Hepatocyte (in vitro differentiated cells): ENCODE results near the gene F2. TPM values are rescaled to one million over a fixed set of nuclear protein-coding genes. Genes with fewer than 3 reads are reported as not detected.
A peak's percentile ranks its signal among the peaks of the same experiment; 100 is the strongest.

Experiments
- DNase-seq: peaks from one replicate; pipeline ENCODE4 v3.0.0-alpha.2; 2016; ENCODE audit warnings: low spot score
- H2AFZ ChIP-seq: fragments of 200-600 bp; sonication (generic); 2 replicates; pipeline ENCODE4 v1.6.0; 2016; ENCODE audit warnings: antibody characterized with exemption, mild to moderate bottlenecking
- H3K27ac ChIP-seq: fragments of 200-600 bp; sonication (generic); 2 replicates; pipeline ENCODE4 v1.5.1; 2016; ENCODE audit warnings: mild to moderate bottlenecking
- H3K27me3 ChIP-seq: fragments of 200-600 bp; sonication (generic); 2 replicates; pipeline ENCODE4 v1.6.1; 2016
- H3K36me3 ChIP-seq: fragments of 200-600 bp; sonication (generic); replicated peaks from 2 replicates; pipeline ENCODE4 v1.5.1; 2016; ENCODE audit warnings: low read depth; ENCODE audit not compliant: insufficient read depth
- H3K4me1 ChIP-seq: fragments of 200-600 bp; sonication (generic); 2 replicates; pipeline ENCODE4 v1.5.1; 2016; ENCODE audit warnings: mild to moderate bottlenecking, moderate library complexity; ENCODE audit not compliant: insufficient read depth
- H3K4me2 ChIP-seq: fragments of 200-600 bp; sonication (generic); 2 replicates; pipeline ENCODE4 v1.6.0; 2016
- H3K4me3 ChIP-seq: fragments of 200-600 bp; sonication (generic); 2 replicates; pipeline ENCODE4 v1.5.1; 2016; ENCODE audit warnings: mild to moderate bottlenecking
- H3K79me2 ChIP-seq: fragments of 200-600 bp; sonication (generic); 2 replicates; pipeline ENCODE4 v1.6.0; 2017; ENCODE audit warnings: mild to moderate bottlenecking
- H3K9me2 ChIP-seq: fragments of 200-600 bp; sonication (generic); replicated peaks from 2 replicates; pipeline ENCODE4 v1.6.0; 2017; ENCODE audit warnings: mild to moderate bottlenecking; ENCODE audit not compliant: insufficient read depth
- H3K9me3 ChIP-seq: fragments of 200-600 bp; sonication (generic); 2 replicates; pipeline ENCODE4 v1.5.1; 2016; ENCODE audit warnings: low read depth, mild to moderate bottlenecking
- H4K20me1 ChIP-seq: fragments of 200-600 bp; sonication (generic); 2 replicates; pipeline ENCODE4 v1.6.0; 2016; ENCODE audit warnings: mild to moderate bottlenecking; ENCODE audit not compliant: insufficient read depth, poor library complexity, severe bottlenecking
- EZH2 ChIP-seq: fragments of 200-600 bp; sonication (generic); IDR thresholded peaks from 2 replicates; pipeline ENCODE4 v1.6.1; 2016; ENCODE audit warnings: antibody characterized with exemption, mild to moderate bottlenecking, borderline replicate concordance
- EZH2phosphoT487 ChIP-seq: fragments of 200-600 bp; sonication (generic); IDR thresholded peaks from one replicate; pipeline ENCODE4 v1.6.1; 2018; ENCODE audit warnings: antibody characterized with exemption, mild to moderate bottlenecking, low read depth, moderate library complexity; ENCODE audit not compliant: unreplicated experiment, severe bottlenecking
- WGBS: methylation state at CpG from one replicate; pipeline ENCODE4 v1.1.6; 2016; ENCODE audit warnings: low lambda C conversion rate; ENCODE audit errors: missing lambda C conversion rate; 5-methylcytosine and 5-hydroxymethylcytosine counted together
- polyA plus RNA-seq: library from polyadenylated mRNA; unstranded; fragments of >200 nt; fragmentation: Nextera tagmentation; extraction: Ambion mirVana; gene quantifications from 2 replicates; pipeline ENCODE4 v1.2.1, GENCODE V29; 2016
- total RNA-seq: library from RNA; depleted of rRNA; stranded (reverse); fragments of >200 nt; gene quantifications from 2 replicates; pipeline ENCODE4 v1.2.3, GENCODE V29; 2014
- TF ChIP-seq, protein P1 (sequence below): fragments of 200-600 bp; sonication (generic); IDR thresholded peaks from 2 replicates; pipeline ENCODE4 v1.5.1; 2016; ENCODE audit warnings: antibody characterized with exemption, mild to moderate bottlenecking; ENCODE audit not compliant: poor library complexity

F2 gene
- total and polyA plus RNA-seq, 2 experiments from 2014 or later, result 79.7 to 111 TPM

DNA sequence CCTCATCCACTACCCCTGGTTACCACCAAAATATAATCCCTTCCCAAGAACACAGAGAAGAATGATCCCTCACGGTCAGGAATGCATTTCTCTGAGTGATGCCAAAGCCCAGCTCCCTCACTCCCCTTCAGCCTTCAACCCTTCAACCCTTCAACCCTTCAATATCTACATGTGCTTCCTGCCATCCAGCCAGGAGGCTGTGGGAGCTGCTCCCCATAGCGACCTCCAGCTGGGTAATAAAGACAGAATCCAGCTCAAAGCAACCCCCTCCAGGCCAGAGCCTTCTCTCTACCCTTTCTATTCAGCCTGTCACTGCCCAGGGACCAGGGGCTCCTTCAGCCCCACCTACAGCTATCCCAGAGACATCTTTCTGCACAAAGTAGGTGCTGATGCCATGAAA, 21.3 kb upstream of the F2 start:
- no peak for TF ChIP-seq EZH2phosphoT487
- TF ChIP-seq, protein P1, sequence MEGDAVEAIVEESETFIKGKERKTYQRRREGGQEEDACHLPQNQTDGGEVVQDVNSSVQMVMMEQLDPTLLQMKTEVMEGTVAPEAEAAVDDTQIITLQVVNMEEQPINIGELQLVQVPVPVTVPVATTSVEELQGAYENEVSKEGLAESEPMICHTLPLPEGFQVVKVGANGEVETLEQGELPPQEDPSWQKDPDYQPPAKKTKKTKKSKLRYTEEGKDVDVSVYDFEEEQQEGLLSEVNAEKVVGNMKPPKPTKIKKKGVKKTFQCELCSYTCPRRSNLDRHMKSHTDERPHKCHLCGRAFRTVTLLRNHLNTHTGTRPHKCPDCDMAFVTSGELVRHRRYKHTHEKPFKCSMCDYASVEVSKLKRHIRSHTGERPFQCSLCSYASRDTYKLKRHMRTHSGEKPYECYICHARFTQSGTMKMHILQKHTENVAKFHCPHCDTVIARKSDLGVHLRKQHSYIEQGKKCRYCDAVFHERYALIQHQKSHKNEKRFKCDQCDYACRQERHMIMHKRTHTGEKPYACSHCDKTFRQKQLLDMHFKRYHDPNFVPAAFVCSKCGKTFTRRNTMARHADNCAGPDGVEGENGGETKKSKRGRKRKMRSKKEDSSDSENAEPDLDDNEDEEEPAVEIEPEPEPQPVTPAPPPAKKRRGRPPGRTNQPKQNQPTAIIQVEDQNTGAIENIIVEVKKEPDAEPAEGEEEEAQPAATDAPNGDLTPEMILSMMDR, result no peak
- no peak for TF ChIP-seq EZH2
- WGBS, result 72% methylated on average over 2 of the region's 2 CpGs
- H3K79me2 ChIP-seq, result peaks cover 45% of the 10 kb centered on the region
- no peaks in the 10 kb centered on the region for H3K9me2 ChIP-seq
- DNase-seq, result no peak
- H3K36me3 ChIP-seq, result no peaks in the 10 kb centered on the region
- H3K9me3 ChIP-seq, result no peaks in the 10 kb centered on the region
- no peak overlapping the region for H2AFZ ChIP-seq
- peaks cover 18% of the 10 kb centered on the region for H3K4me1 ChIP-seq
- no peak overlapping the region for H3K27ac ChIP-seq
- no peak overlapping the region for H3K4me3 ChIP-seq
- H4K20me1 ChIP-seq, result peaks cover 5% of the 10 kb centered on the region
- H3K4me2 ChIP-seq, result no peak overlapping the region
- no peaks in the 10 kb centered on the region for H3K27me3 ChIP-seq

GRCh38 chr11:46698597-46698996, 20.4 kb upstream of the F2 start:
- H3K4me1 ChIP-seq, result peaks cover 18% of the 10 kb centered on the region
- peaks cover 5% of the 10 kb centered on the region for H4K20me1 ChIP-seq
- H3K36me3 ChIP-seq, result no peaks in the 10 kb centered on the region
- DNase-seq, result no peak
- H2AFZ ChIP-seq, result no peak overlapping the region
- H3K27me3 ChIP-seq, result no peaks in the 10 kb centered on the region
- H3K27ac ChIP-seq, result no peak overlapping the region
- peaks cover 53% of the 10 kb centered on the region for H3K79me2 ChIP-seq
- 91% methylated on average over 1 of the region's 1 CpG for WGBS
- TF ChIP-seq EZH2, result no peak
- TF ChIP-seq, protein P1, result no peak
- no peak for TF ChIP-seq EZH2phosphoT487
- H3K9me3 ChIP-seq, result no peaks in the 10 kb centered on the region
- peak overlapping the region; percentile 82 for H3K4me2 ChIP-seq
- no peaks in the 10 kb centered on the region for H3K9me2 ChIP-seq
- no peak overlapping the region for H3K4me3 ChIP-seq

GRCh38 chr11:46700241-46701077, 18.6 kb upstream of the F2 start, which contains the start of the genes ARHGAP1 and ZNF408:
Gene ARHGAP1, minus strand, starts transcription at chr11:46700619. Its CDS starts 4,512 bp downstream, at chr11:46696107.
Gene ZNF408, plus strand, starts transcription at chr11:46701031. Its CDS starts 17 bp downstream, at chr11:46701048.
- H3K4me2 ChIP-seq, result peak within 1 kb of the TSS; percentile 96
- peaks cover 53% of the 10 kb centered on the region for H3K79me2 ChIP-seq
- H3K27me3 ChIP-seq, result no peaks in the 10 kb centered on the region
- under 1% methylated on average over 30 of the region's 44 CpGs for WGBS
- peak within 1 kb of the TSS; percentile 81 for H3K4me3 ChIP-seq
- DNase-seq, result peak; percentile 100
- no peaks in the 10 kb centered on the region for H3K36me3 ChIP-seq
- no peak for TF ChIP-seq EZH2phosphoT487
- peak within 1 kb of the TSS; percentile 96 for H2AFZ ChIP-seq
- no peaks in the 10 kb centered on the region for H3K9me3 ChIP-seq
- H3K4me1 ChIP-seq, result peaks cover 18% of the 10 kb centered on the region
- H4K20me1 ChIP-seq, result peaks cover 5% of the 10 kb centered on the region
- no peaks in the 10 kb centered on the region for H3K9me2 ChIP-seq
- peak within 1 kb of the TSS; percentile 98 for H3K27ac ChIP-seq

DNA sequence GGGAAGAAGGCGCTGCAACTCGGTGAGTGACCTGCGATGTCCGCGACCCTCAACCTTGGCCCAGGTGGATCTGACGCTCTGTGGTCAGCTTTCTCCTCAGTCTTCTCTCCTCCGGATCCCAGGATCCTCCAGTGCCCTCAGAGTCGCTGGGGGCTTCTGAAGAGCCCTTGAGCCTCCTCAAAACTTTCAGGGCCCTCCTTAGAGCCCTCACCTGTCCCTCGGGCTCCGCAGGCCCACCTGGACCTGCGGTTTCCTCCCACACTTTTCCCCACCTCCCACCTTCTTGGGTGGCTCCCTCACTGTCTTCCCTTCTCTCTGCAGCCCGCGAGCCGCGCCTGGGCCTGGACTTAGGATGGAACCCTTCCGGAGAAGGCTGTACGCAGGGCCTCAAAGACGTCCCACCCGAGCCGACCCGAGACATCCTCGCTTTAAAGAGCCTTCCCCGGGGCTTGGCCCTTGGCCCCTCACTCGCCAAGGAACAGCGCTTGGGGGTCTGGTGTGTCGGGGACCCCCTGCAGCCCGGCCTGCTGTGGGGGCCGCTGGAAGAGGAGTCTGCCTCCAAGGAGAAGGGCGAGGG, 17.8 kb upstream of the F2 start:
- Histone ChIP-seq H3K4me2 (peak overlapping the region; percentile 96), H3K27ac (peak overlapping the region; percentile 98), H3K79me2 (peaks cover 53% of the 10 kb centered on the region), H3K9me2 (no peaks in the 10 kb centered on the region), H3K27me3 (no peaks in the 10 kb centered on the region), H2AFZ (peak overlapping the region; percentile 96), H3K9me3 (no peaks in the 10 kb centered on the region), H4K20me1 (peaks cover 5% of the 10 kb centered on the region), H3K36me3 (no peaks in the 10 kb centered on the region), H3K4me3 (peak overlapping the region; percentile 81), H3K4me1 (peaks cover 18% of the 10 kb centered on the region)
- TF ChIP-seq, protein P1, result no peak
- TF ChIP-seq EZH2 (no peak), EZH2phosphoT487 (no peak)
- WGBS, result 2% methylated on average over 29 of the region's 29 CpGs
- DNase-seq, result no peak
